ENCODE results near the gene TXNDC15. TPM values are rescaled to one million over a fixed set of nuclear protein-coding genes. Genes with fewer than 3 reads are reported as not detected.

TXNDC15 gene
- total RNA-seq, 4 donors from 2014 or later = 37.0 to 81.1 (median 59.6) TPM

DNA sequence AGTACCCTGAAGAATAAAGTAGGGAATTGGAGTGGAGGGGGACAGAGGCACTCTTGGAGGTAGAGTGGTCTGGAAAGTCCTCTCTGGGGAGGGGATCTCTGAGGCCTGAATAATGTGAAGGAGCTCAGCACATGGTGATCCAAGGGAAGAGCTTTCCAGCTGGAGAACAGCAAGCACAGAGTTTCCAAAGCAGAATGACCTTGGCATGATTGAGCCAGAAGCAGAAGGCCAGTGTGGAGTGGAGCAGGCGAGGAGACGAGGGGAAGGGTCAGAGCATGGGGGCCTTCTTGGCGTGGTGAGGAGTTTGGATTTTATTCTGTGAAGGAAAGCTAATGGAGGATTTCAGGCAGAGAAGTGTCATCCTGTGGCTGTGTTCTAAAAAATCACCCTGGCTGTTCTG, 39.1 kb downstream of the TXNDC15 start:
- TF ChIP-seq POLR2A (IDR thresholded peaks at IDR 0.05) = no peak
- TF ChIP-seq, protein P1, sequence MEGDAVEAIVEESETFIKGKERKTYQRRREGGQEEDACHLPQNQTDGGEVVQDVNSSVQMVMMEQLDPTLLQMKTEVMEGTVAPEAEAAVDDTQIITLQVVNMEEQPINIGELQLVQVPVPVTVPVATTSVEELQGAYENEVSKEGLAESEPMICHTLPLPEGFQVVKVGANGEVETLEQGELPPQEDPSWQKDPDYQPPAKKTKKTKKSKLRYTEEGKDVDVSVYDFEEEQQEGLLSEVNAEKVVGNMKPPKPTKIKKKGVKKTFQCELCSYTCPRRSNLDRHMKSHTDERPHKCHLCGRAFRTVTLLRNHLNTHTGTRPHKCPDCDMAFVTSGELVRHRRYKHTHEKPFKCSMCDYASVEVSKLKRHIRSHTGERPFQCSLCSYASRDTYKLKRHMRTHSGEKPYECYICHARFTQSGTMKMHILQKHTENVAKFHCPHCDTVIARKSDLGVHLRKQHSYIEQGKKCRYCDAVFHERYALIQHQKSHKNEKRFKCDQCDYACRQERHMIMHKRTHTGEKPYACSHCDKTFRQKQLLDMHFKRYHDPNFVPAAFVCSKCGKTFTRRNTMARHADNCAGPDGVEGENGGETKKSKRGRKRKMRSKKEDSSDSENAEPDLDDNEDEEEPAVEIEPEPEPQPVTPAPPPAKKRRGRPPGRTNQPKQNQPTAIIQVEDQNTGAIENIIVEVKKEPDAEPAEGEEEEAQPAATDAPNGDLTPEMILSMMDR (IDR thresholded peaks at IDR 0.05 in 4 of 5, conservative IDR thresholded peaks at IDR 0.05 in 1 of 5) = no peak
- Histone ChIP-seq H3K27ac (peak overlapping the region in 2 of 4 donors; percentile 10 to 37), H3K27me3 (no peaks in the 10 kb centered on the region), H3K36me3 (peaks cover 0 to 47% of the 10 kb centered on the region in 2 donors), H3K9me3 (no peaks in the 10 kb centered on the region), H3K4me3 (no peak overlapping the region), H3K4me1 (peaks cover 0 to 6% of the 10 kb centered on the region in 2 donors)
- DNase-seq (no peak), ATAC-seq (peak in 1 of 2 donors; percentile 45)
- intact Hi-C loops (cut with DNase I; ENCODE audit: low total_unique reads) (no loop called here), in situ Hi-C loops (cut with MboI; ENCODE audit: low sequenced_read_pairs in 4 of 4) (loop anchor here in 1 of 4 donors (25.0 kb wide), 1 partner anchor 151 kb away; the partner anchor contains the start of gene DDX46)

DNA sequence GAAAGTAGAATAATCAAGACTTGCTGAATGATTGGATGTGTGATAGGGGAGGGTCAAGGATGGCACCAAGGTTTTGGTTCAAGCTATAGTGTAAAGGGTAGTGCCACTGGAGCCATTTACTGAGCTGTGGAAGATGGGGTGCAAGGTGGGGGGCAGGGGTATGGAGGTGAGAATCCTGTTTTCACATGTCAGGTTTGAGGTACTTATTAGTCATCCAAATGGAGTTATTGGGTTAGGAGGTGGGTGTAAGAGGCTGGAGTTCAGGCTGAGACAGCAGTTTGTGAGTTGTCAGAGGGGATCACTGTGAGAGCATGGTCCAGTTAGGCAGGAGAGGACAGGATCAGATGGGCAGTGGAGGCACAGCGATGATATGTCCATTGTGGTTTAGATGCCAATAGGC, 39.6 kb downstream of the TXNDC15 start:
- Histone ChIP-seq H3K27ac (peak overlapping the region in 1 of 4 donors; percentile 37), H3K36me3 (peaks cover 0 to 47% of the 10 kb centered on the region in 2 donors), H3K4me1 (peaks cover 3 to 9% of the 10 kb centered on the region in 2 donors), H3K9me3 (no peaks in the 10 kb centered on the region), H3K4me3 (no peak overlapping the region), H3K27me3 (no peaks in the 10 kb centered on the region)
- ATAC-seq = no peak
- intact Hi-C loops (cut with DNase I; ENCODE audit: low total_unique reads) = no loop called here
- DNase-seq = no peak
- in situ Hi-C loops (cut with MboI; ENCODE audit: low sequenced_read_pairs in 4 of 4) = loop anchor here in 1 of 4 donors (25.0 kb wide), 1 partner anchor 151 kb away; the partner anchor contains the start of gene DDX46
- TF ChIP-seq POLR2A (IDR thresholded peaks at IDR 0.05) = no peak
- TF ChIP-seq, protein P1 (IDR thresholded peaks at IDR 0.05 in 4 of 5, conservative IDR thresholded peaks at IDR 0.05 in 1 of 5) = no peak

DNA sequence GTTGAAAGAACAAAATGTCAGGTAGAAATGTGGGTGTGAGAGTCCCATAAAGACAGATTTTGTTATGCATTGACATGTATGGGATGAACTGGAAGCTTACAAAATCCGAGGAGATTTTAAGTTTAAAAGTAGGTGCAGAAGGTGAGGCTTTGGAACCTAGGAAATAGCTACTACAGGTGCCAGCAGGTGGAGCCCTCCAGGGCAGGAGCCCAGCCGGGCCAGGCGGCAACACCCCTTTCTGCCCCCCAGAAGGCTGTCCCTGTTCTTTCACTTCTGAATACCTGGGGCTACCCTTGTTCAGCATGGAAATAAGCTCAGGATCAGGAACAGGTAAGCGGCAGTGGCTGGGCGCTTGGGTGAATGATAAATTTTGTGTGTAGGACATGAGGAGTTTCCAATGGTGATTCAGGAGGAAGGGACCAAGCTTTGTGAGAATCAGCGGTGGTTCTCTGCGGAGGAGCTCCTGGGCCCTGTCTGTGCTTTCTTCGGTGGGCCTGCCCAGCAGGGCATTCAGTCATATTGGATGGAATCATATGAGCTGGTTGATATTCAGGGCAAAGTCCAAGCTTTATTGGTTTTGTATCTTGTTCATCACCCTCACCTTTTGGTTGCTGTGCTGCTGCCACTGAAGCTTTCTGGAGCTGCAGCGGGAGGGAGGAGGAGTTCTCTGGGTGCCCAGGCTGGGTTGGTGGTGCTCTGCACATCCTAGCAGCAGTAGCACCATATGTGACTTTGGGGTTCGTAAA, 43.1 kb downstream of the TXNDC15 start:
- Histone ChIP-seq H3K27ac (no peak overlapping the region), H3K9me3 (no peaks in the 10 kb centered on the region), H3K36me3 (peaks cover 0 to 35% of the 10 kb centered on the region in 2 donors), H3K4me3 (no peak overlapping the region), H3K4me1 (peaks cover 8 to 18% of the 10 kb centered on the region in 2 donors), H3K27me3 (no peaks in the 10 kb centered on the region)
- no peak for DNase-seq
- ATAC-seq = no peak
- in situ Hi-C loops (cut with MboI; ENCODE audit: low sequenced_read_pairs in 4 of 4) (loop anchor here in 1 of 4 donors (25.0 kb wide), 1 partner anchor 155 kb away; the partner anchor contains the start of gene DDX46), intact Hi-C loops (cut with DNase I; ENCODE audit: low total_unique reads) (no loop called here)
- TF ChIP-seq POLR2A (IDR thresholded peaks at IDR 0.05) = no peak
- TF ChIP-seq, protein P1 (IDR thresholded peaks at IDR 0.05 in 4 of 5, conservative IDR thresholded peaks at IDR 0.05 in 1 of 5) = no peak

DNA sequence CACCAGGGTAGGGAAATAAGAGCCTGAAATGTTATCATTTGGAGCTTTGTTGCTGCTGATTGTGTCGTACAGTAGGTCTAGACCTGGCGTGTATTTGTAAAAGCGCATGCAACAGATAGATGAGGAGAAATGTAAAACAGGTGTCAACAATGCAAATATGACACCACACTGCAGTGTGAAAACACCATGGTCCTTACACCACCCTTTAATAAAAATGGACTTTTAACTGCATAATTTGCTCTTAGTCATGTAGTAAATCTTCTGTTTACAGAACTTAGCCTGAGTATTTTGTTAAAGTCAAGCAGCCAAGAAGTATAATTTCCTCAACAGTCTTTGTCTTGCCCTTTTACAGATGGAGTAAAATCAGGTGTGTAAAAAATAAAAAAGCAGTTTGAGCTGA, 44.7 kb downstream of the TXNDC15 start:
- ATAC-seq = no peak
- H3K27ac ChIP-seq = no peak overlapping the region
- intact Hi-C loops (cut with DNase I; ENCODE audit: low total_unique reads) = no loop called here
- peaks cover 0 to 35% of the 10 kb centered on the region in 2 donors for H3K36me3 ChIP-seq
- peaks cover 8 to 12% of the 10 kb centered on the region in 2 donors for H3K4me1 ChIP-seq
- no peaks in the 10 kb centered on the region for H3K27me3 ChIP-seq
- in situ Hi-C loops (cut with MboI; ENCODE audit: low sequenced_read_pairs in 4 of 4) = loop anchor here in 1 of 4 donors (25.0 kb wide), 1 partner anchor 157 kb away; the partner anchor contains the start of gene DDX46
- no peak for DNase-seq
- no peak for TF ChIP-seq POLR2A (IDR thresholded peaks at IDR 0.05)
- TF ChIP-seq, protein P1 (IDR thresholded peaks at IDR 0.05 in 4 of 5, conservative IDR thresholded peaks at IDR 0.05 in 1 of 5) = no peak
- no peaks in the 10 kb centered on the region for H3K9me3 ChIP-seq
- no peak overlapping the region for H3K4me3 ChIP-seq
